HCT116 (cell line): ENCODE data around the gene GNB5.
"Not testable (repeated sequence)": the region's sequence is repeated elsewhere in the genome, so short reads cannot be mapped to it uniquely, and the experiment has no call there.

ENCODE experiments used
- ATF3 ChIP-seq: IDR thresholded peaks from 2 replicates; pipeline ENCODE4 v1.6.1; 2012
- CBX3 ChIP-seq: IDR thresholded peaks from 2 replicates; pipeline ENCODE4 v1.6.1; 2012; ENCODE audit warnings: low read depth
- CTCF ChIP-seq, 3 experiments: fragments of 200-600 bp in 1 of 3; sonication (generic) in 1 of 3; IDR thresholded peaks in 2 of 3; conservative IDR thresholded peaks in 1 of 3; 2 replicates each; pipeline ENCODE4 v1.5.1; 2012 to 2017; ENCODE audit warnings: low read depth in 2 of 3, low read length in 2 of 3, antibody characterized with exemption in 1 of 3, borderline replicate concordance in 1 of 3, control low read depth in 1 of 3, mild to moderate bottlenecking in 1 of 3, mixed read lengths in 1 of 3, mixed run types in 1 of 3, moderate library complexity in 1 of 3; ENCODE audit not compliant: insufficient read depth in 1 of 3
- EGR1 ChIP-seq: IDR thresholded peaks from 2 replicates; pipeline ENCODE4 v1.6.1; 2012; ENCODE audit warnings: low read depth
- EZH2 ChIP-seq: fragments of 200-600 bp; sonication (generic); IDR thresholded peaks from 2 replicates; pipeline ENCODE4 v1.6.1; 2017; ENCODE audit warnings: antibody characterized with exemption, mixed run types
- EZH2phosphoT487 ChIP-seq: fragments of 200-600 bp; IDR thresholded peaks from 2 replicates; pipeline ENCODE4 v1.6.1; 2018; ENCODE audit warnings: antibody characterized with exemption, borderline replicate concordance
- POLR2A ChIP-seq: IDR thresholded peaks from 2 replicates; pipeline ENCODE4 v1.7.0; 2011; ENCODE audit warnings: borderline replicate concordance; ENCODE audit not compliant: insufficient read depth, insufficient read length; ENCODE audit errors: extremely low read depth
- POLR2AphosphoS5 ChIP-seq: IDR thresholded peaks from 2 replicates; pipeline ENCODE4 v1.6.1; 2011; ENCODE audit warnings: mild to moderate bottlenecking, low read depth, low read length, moderate library complexity
- RAD21 ChIP-seq: IDR thresholded peaks from 2 replicates; pipeline ENCODE4 v1.6.1; 2012; ENCODE audit warnings: low read depth, mild to moderate bottlenecking
- REST ChIP-seq: IDR thresholded peaks from 2 replicates; pipeline ENCODE4 v1.6.1; 2012; ENCODE audit warnings: low read depth
- YY1 ChIP-seq: IDR thresholded peaks from 2 replicates; pipeline ENCODE4 v1.6.1; 2011; ENCODE audit warnings: low read length, low read depth, moderate library complexity, mild to moderate bottlenecking; ENCODE audit not compliant: insufficient replicate concordance; ENCODE audit errors: extremely low read depth
- ZNF274 ChIP-seq: fragments of 200-500 bp; sonication (Bioruptor generic); IDR thresholded peaks from 2 replicates; pipeline ENCODE4 v1.6.1; 2014; ENCODE audit warnings: mild to moderate bottlenecking, low read depth, low read length, inconsistent platforms

DNA sequence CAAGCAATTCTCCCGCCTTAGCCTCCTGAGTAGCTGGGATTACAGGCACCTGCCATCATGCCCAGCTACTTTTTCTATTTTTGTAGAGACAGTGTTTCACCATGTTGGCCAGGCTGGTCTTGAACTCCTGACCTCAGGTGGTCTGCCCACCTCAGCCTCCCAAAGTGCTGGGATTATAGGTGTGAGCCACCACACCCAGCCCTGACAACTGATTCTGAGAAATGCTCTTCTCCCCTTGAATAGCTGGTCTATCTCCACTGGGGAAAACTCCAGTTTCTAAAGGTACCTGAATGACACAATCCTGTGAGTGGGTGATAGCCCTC, 108.2 kb downstream of the GNB5 start:
- not testable (repeated sequence) for TF ChIP-seq CTCF (IDR thresholded peaks at IDR 0.05 in 2 of 3, conservative IDR thresholded peaks at IDR 0.05 in 1 of 3; ENCODE audit: borderline replicate concordance in 1 of 3, insufficient read depth in 1 of 3, low read depth in 2 of 3, low read length in 2 of 3); POLR2AphosphoS5; EZH2; REST; ATF3; POLR2A; ZNF274; YY1; RAD21; EGR1; EZH2phosphoT487; CBX3
